ENCODE results near the gene MAP3K2. TPM values are rescaled to one million over a fixed set of nuclear protein-coding genes. Genes with fewer than 3 reads are reported as not detected.

MAP3K2 gene
- total RNA-seq, 1 experiment from 2014 or later, result 54.6 TPM

GRCh38 chr2:127423880-127424279 is 36.1 kb upstream of the MAP3K2 start:
- Histone ChIP-seq H3K4me2 (ENCODE audit: low read length) (peak overlapping the region; percentile 95), H3K27ac (ENCODE audit: low read length) (no peak overlapping the region), H3K9me3 (ENCODE audit: low read length) (no peaks in the 10 kb centered on the region), H3K9ac (ENCODE audit: low read length) (no peak overlapping the region), H3F3A (ENCODE audit: low read length, unreplicated experiment) (no peaks in the 10 kb centered on the region), H3K36me3 (ENCODE audit: low read depth, low read length) (no peaks in the 10 kb centered on the region), H3K27me3 (ENCODE audit: low read length) (peaks cover 6% of the 10 kb centered on the region), H2AFZ (ENCODE audit: low read length) (peak overlapping the region; percentile 85), H3K79me2 (ENCODE audit: low read length) (no peaks in the 10 kb centered on the region), H3K4me3 (ENCODE audit: low read length) (peak overlapping the region; percentile 67), H4K20me1 (ENCODE audit: low read length) (no peaks in the 10 kb centered on the region), H3K4me1 (ENCODE audit: insufficient read depth, low read length) (peaks cover 7% of the 10 kb centered on the region; the same call in 1 of the 2 replicates), H3K9me2 (replicated peaks; ENCODE audit: low read length) (no peaks in the 10 kb centered on the region)
- intact Hi-C loops (cut with micrococcal nuclease), result no loop called here
- ATAC-seq (no peak; the same call in 1 of the 2 replicates), DNase-seq (peak; percentile 18)
- ChIA-PET CTCF (no interaction called here), POLR2A (ENCODE audit: unreplicated experiment) (interaction anchor here (0.6 to 0.7 kb wide), 2 partner anchors 31 to 37 kb away, joined by 3 to 4 read pairs; no protein-coding TSS in a partner anchor)
- TF ChIP-seq, protein P1, sequence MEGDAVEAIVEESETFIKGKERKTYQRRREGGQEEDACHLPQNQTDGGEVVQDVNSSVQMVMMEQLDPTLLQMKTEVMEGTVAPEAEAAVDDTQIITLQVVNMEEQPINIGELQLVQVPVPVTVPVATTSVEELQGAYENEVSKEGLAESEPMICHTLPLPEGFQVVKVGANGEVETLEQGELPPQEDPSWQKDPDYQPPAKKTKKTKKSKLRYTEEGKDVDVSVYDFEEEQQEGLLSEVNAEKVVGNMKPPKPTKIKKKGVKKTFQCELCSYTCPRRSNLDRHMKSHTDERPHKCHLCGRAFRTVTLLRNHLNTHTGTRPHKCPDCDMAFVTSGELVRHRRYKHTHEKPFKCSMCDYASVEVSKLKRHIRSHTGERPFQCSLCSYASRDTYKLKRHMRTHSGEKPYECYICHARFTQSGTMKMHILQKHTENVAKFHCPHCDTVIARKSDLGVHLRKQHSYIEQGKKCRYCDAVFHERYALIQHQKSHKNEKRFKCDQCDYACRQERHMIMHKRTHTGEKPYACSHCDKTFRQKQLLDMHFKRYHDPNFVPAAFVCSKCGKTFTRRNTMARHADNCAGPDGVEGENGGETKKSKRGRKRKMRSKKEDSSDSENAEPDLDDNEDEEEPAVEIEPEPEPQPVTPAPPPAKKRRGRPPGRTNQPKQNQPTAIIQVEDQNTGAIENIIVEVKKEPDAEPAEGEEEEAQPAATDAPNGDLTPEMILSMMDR (conservative IDR thresholded peaks at IDR 0.05; ENCODE audit: low read depth, low read length), result no peak
- TF ChIP-seq EZH2 (IDR thresholded peaks at IDR 0.05; ENCODE audit: low read length, unreplicated experiment) (no peak), EZH2phosphoT487 (IDR thresholded peaks at IDR 0.05; ENCODE audit: borderline replicate concordance, low read length) (no peak)
- BruUV-seq (replicated peaks), result no TSS peak

DNA sequence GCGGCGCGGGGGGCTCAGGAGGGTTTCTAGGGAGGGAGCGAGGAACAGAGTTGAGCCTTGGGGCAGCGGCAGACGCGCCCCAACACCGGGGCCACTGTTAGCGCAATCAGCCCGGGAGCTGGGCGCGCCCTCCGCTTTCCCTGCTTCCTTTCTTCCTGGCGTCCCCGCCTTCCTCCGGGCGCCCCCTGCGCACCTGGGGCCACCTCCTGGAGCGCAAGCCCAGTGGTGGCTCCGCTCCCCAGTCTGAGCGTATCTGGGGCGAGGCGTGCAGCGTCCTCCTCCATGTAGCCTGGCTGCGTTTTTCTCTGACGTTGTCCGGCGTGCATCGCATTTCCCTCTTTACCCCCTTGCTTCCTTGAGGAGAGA is 35.7 kb upstream of the MAP3K2 start:
- H3K9me3 ChIP-seq (ENCODE audit: low read length), result no peaks in the 10 kb centered on the region
- no peaks in the 10 kb centered on the region for H4K20me1 ChIP-seq (ENCODE audit: low read length)
- ATAC-seq, result peak; percentile 76
- peaks cover 7% of the 10 kb centered on the region; the same call in 1 of the 2 replicates for H3K4me1 ChIP-seq (ENCODE audit: insufficient read depth, low read length)
- ChIA-PET CTCF (no interaction called here), POLR2A (ENCODE audit: unreplicated experiment) (interaction anchor here (0.6 to 0.7 kb wide), 2 partner anchors 31 to 37 kb away, joined by 3 to 4 read pairs; no protein-coding TSS in a partner anchor)
- H2AFZ ChIP-seq (ENCODE audit: low read length), result peak overlapping the region; percentile 85
- peak; percentile 30 for DNase-seq
- TF ChIP-seq, protein P1 (conservative IDR thresholded peaks at IDR 0.05; ENCODE audit: low read depth, low read length), result no peak
- TF ChIP-seq EZH2phosphoT487 (IDR thresholded peaks at IDR 0.05; ENCODE audit: borderline replicate concordance, low read length) (no peak), EZH2 (IDR thresholded peaks at IDR 0.05; ENCODE audit: low read length, unreplicated experiment) (no peak)
- no TSS peak for BruUV-seq (replicated peaks)
- H3K27ac ChIP-seq (ENCODE audit: low read length), result no peak overlapping the region
- H3K9ac ChIP-seq (ENCODE audit: low read length), result no peak overlapping the region
- no peaks in the 10 kb centered on the region for H3K79me2 ChIP-seq (ENCODE audit: low read length)
- H3K9me2 ChIP-seq (replicated peaks; ENCODE audit: low read length), result no peaks in the 10 kb centered on the region
- H3K4me2 ChIP-seq (ENCODE audit: low read length), result peak overlapping the region; percentile 95
- no peaks in the 10 kb centered on the region for H3F3A ChIP-seq (ENCODE audit: low read length, unreplicated experiment)
- peak overlapping the region; percentile 67 for H3K4me3 ChIP-seq (ENCODE audit: low read length)
- H3K36me3 ChIP-seq (ENCODE audit: low read depth, low read length), result no peaks in the 10 kb centered on the region
- intact Hi-C loops (cut with micrococcal nuclease), result no loop called here
- H3K27me3 ChIP-seq (ENCODE audit: low read length), result peaks cover 6% of the 10 kb centered on the region

Measured in PC-3 (cell line).